ENCODE measurements around the gene TCP1. TPM values are rescaled to one million over a fixed set of nuclear protein-coding genes. Genes with fewer than 3 reads are reported as not detected.

Gene TCP1
- total and polyA plus RNA-seq, 2 donors (not counting 3 experiments of a cell fraction or from before 2014, with no cell fraction given), result 168 to 302 TPM

DNA sequence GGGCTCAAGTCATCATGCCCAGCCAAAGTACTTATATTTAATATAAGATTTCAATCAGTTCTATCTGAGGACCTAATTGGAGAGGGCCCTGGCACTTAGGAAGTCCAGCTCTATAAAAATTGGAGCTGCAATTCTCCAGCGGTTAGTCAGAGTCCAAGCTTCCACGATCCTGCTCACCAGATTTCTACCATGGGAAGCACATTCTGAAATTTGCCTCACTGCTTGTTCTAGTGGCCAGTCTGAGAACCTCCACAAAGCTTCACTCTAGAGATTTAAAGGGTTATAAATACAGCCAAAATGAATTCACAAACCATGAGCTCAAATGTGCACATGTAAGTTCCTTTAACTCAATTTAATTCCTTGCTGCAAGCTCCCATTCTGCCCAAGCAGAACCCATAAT is 44.2 kb upstream of the TCP1 start:
- H3K27ac ChIP-seq (ENCODE audit: insufficient read depth, low read depth, low read length), result no peak overlapping the region
- no peak overlapping the region for H3K4me2 ChIP-seq (ENCODE audit: insufficient read depth, low read length)
- H3K27me3 ChIP-seq (ENCODE audit: control insufficient read depth in 2 of 2, insufficient read depth in 2 of 2, low read length in 2 of 2), result no peaks in the 10 kb centered on the region
- no peak overlapping the region for H3K4me3 ChIP-seq (replicated peaks in 1 of 3; ENCODE audit: insufficient read depth in 1 of 3, low read depth in 1 of 3, low read length in 3 of 3)
- dilution Hi-C loops (cut with MboI; ENCODE audit: extremely low pct_ligation_motif_present, low sequenced_read_pairs), result no loop called here
- no peaks in the 10 kb centered on the region for H3K79me2 ChIP-seq (ENCODE audit: control insufficient read depth, insufficient read depth, low read length)
- H3K9me3 ChIP-seq (replicated peaks; ENCODE audit: control insufficient read depth, insufficient read depth, low read length), result no peaks in the 10 kb centered on the region
- POLR2A ChIA-PET, result no interaction called here
- peaks cover 5% of the 10 kb centered on the region for H3K4me1 ChIP-seq (ENCODE audit: control insufficient read depth, extremely low read depth, insufficient read depth, low read length)
- no peak for TF ChIP-seq POLR2AphosphoS5 (IDR thresholded peaks at IDR 0.05; ENCODE audit: insufficient read depth, low read depth, low read length)
- TF ChIP-seq POLR2A (IDR thresholded peaks at IDR 0.05; ENCODE audit: low read depth, low read length), result no peak
- no peak for TF ChIP-seq JUN (IDR thresholded peaks at IDR 0.05; ENCODE audit: borderline replicate concordance, insufficient read depth, insufficient read length, low read depth)
- TF ChIP-seq, protein P1, sequence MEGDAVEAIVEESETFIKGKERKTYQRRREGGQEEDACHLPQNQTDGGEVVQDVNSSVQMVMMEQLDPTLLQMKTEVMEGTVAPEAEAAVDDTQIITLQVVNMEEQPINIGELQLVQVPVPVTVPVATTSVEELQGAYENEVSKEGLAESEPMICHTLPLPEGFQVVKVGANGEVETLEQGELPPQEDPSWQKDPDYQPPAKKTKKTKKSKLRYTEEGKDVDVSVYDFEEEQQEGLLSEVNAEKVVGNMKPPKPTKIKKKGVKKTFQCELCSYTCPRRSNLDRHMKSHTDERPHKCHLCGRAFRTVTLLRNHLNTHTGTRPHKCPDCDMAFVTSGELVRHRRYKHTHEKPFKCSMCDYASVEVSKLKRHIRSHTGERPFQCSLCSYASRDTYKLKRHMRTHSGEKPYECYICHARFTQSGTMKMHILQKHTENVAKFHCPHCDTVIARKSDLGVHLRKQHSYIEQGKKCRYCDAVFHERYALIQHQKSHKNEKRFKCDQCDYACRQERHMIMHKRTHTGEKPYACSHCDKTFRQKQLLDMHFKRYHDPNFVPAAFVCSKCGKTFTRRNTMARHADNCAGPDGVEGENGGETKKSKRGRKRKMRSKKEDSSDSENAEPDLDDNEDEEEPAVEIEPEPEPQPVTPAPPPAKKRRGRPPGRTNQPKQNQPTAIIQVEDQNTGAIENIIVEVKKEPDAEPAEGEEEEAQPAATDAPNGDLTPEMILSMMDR (IDR thresholded peaks at IDR 0.05; ENCODE audit: extremely low read depth in 1 of 2, insufficient read depth in 1 of 2, low read depth in 1 of 2, low read length in 2 of 2), result no peak
- TF ChIP-seq GATA2 (IDR thresholded peaks at IDR 0.05; ENCODE audit: insufficient read depth, insufficient read length, low read depth, low read length), result no peak
- no peak for TF ChIP-seq EZH2 (IDR thresholded peaks at IDR 0.05; ENCODE audit: borderline replicate concordance, low read depth, low read length, severe bottlenecking)
- TF ChIP-seq MYC (IDR thresholded peaks at IDR 0.05; ENCODE audit: low read depth, low read length), result no peak
- no peak for TF ChIP-seq FOS (IDR thresholded peaks at IDR 0.05; ENCODE audit: borderline replicate concordance, insufficient read depth, low read length)
- TF ChIP-seq, protein P2, sequence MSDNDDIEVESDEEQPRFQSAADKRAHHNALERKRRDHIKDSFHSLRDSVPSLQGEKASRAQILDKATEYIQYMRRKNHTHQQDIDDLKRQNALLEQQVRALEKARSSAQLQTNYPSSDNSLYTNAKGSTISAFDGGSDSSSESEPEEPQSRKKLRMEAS (IDR thresholded peaks at IDR 0.05; ENCODE audit: insufficient read depth, insufficient read length), result no peak
- H3K36me3 ChIP-seq (ENCODE audit: control insufficient read depth in 2 of 2, extremely low read depth in 1 of 2, insufficient read depth in 2 of 2, low read length in 2 of 2), result no peaks in the 10 kb centered on the region
- CTCF ChIA-PET, result no interaction called here
- no TSS peak for BruUV-seq (replicated peaks)
- H2AFZ ChIP-seq (ENCODE audit: low read depth, low read length), result no peak overlapping the region
- H3K9me1 ChIP-seq (replicated peaks; ENCODE audit: control insufficient read depth, extremely low read depth, insufficient read depth, low read length), result no peaks in the 10 kb centered on the region
- FAIRE-seq (no peak), DNase-seq (ENCODE audit: low read depth, low spot score) (no peak)
- H4K20me1 ChIP-seq (replicated peaks; ENCODE audit: control insufficient read depth, extremely low read depth, insufficient read depth, low read length), result no peaks in the 10 kb centered on the region
- no peak overlapping the region for H3K9ac ChIP-seq (replicated peaks; ENCODE audit: extremely low read depth, insufficient read depth, low read length)
- intact Hi-C loops (cut with micrococcal nuclease), result no loop called here
